ENCODE data around the gene ESRP2. TPM values are rescaled to one million over a fixed set of nuclear protein-coding genes. Genes with fewer than 3 reads are reported as not detected.

The ESRP2 gene
- total RNA-seq, 1 experiment from 2014 or later, result 48.8 TPM

GRCh38 chr16:68244903-68245853 is 9.3 kb upstream of the ESRP2 start, which contains the start of gene PLA2G15:
TSS of gene PLA2G15 (plus strand) at chr16:68245373. CDS start at chr16:68245427, 54 bp downstream.
- intact Hi-C loops (cut with micrococcal nuclease), result no loop called here
- H3K4me3 Mint-ChIP-seq (ENCODE audit: unreplicated experiment), result peak within 1 kb of the TSS; percentile 83
- peak within 1 kb of the TSS; percentile 16 for H3K27ac Mint-ChIP-seq (ENCODE audit: low read depth, unreplicated experiment)
- TF ChIP-seq CTCF (IDR thresholded peaks at IDR 0.05; ENCODE audit: unreplicated experiment), result no peak
- DNase-seq (ENCODE audit: unreplicated experiment), result peak; percentile 93
- H3K27me3 Mint-ChIP-seq (ENCODE audit: insufficient read depth, unreplicated experiment), result no peaks in the 10 kb centered on the region
- peaks cover 13% of the 10 kb centered on the region for H3K36me3 Mint-ChIP-seq (ENCODE audit: insufficient read depth, unreplicated experiment)
- POLR2A ChIA-PET, result interaction anchor here (0.6 to 3.3 kb wide), 7 partner anchors 9 to 66 kb away, joined by 3 to 30 read pairs (median 14); partner anchors contain the start of genes ESRP2, PRMT7, SLC7A6 and SLC7A6OS
- no peaks in the 10 kb centered on the region for H3K9me3 Mint-ChIP-seq (ENCODE audit: unreplicated experiment)
- BruUV-seq (replicated peaks), result TSS peak; percentile 33
- H3K4me1 Mint-ChIP-seq (ENCODE audit: insufficient read depth, unreplicated experiment), result peaks cover 9% of the 10 kb centered on the region
- CTCF ChIA-PET, result interaction anchor here (0.5 to 5.5 kb wide), 4 partner anchors 17 to 818 kb away, joined by 3 to 36 read pairs (median 11); no protein-coding TSS in a partner anchor

GRCh38 chr16:68244481-68244902 is 8.6 kb upstream of the ESRP2 start:
- intact Hi-C loops (cut with micrococcal nuclease), result no loop called here
- peak overlapping the region; percentile 83 for H3K4me3 Mint-ChIP-seq (ENCODE audit: unreplicated experiment)
- no peaks in the 10 kb centered on the region for H3K9me3 Mint-ChIP-seq (ENCODE audit: unreplicated experiment)
- peaks cover 7% of the 10 kb centered on the region for H3K36me3 Mint-ChIP-seq (ENCODE audit: insufficient read depth, unreplicated experiment)
- TF ChIP-seq CTCF (IDR thresholded peaks at IDR 0.05; ENCODE audit: unreplicated experiment), result no peak
- peak overlapping the region; percentile 16 for H3K27ac Mint-ChIP-seq (ENCODE audit: low read depth, unreplicated experiment)
- BruUV-seq (replicated peaks), result no TSS peak
- ChIA-PET POLR2A (interaction anchor here (1.1 to 3.3 kb wide), 6 partner anchors 9 to 66 kb away, joined by 5 to 30 read pairs (median 14); partner anchors contain the start of genes ESRP2, PRMT7, SLC7A6 and SLC7A6OS), CTCF (interaction anchor here (0.5 to 5.5 kb wide), 5 partner anchors 17 to 817 kb away, joined by 3 to 36 read pairs (median 5); no protein-coding TSS in a partner anchor)
- H3K4me1 Mint-ChIP-seq (ENCODE audit: insufficient read depth, unreplicated experiment), result peaks cover 9% of the 10 kb centered on the region
- DNase-seq (ENCODE audit: unreplicated experiment), result no peak
- no peaks in the 10 kb centered on the region for H3K27me3 Mint-ChIP-seq (ENCODE audit: insufficient read depth, unreplicated experiment)

GRCh38 chr16:68242926-68243858 is 7.3 kb upstream of the ESRP2 start:
- ChIA-PET POLR2A (interaction anchor here (0.7 to 3.3 kb wide), 4 partner anchors 7 to 69 kb away, joined by 3 to 30 read pairs (median 14); partner anchors contain the start of genes ESRP2, PRMT7 and SLC7A6OS), CTCF (interaction anchor here (0.6 to 5.5 kb wide), 6 partner anchors 18 to 131 kb away, joined by 3 to 36 read pairs (median 10); no protein-coding TSS in a partner anchor)
- no TSS peak for BruUV-seq (replicated peaks)
- no peak for TF ChIP-seq CTCF (IDR thresholded peaks at IDR 0.05; ENCODE audit: unreplicated experiment)
- Mint-ChIP-seq H3K4me3 (ENCODE audit: unreplicated experiment) (peak overlapping the region; percentile 45), H3K4me1 (ENCODE audit: insufficient read depth, unreplicated experiment) (peaks cover 9% of the 10 kb centered on the region), H3K9me3 (ENCODE audit: unreplicated experiment) (no peaks in the 10 kb centered on the region), H3K36me3 (ENCODE audit: insufficient read depth, unreplicated experiment) (peaks cover 7% of the 10 kb centered on the region), H3K27ac (ENCODE audit: low read depth, unreplicated experiment) (no peak overlapping the region), H3K27me3 (ENCODE audit: insufficient read depth, unreplicated experiment) (no peaks in the 10 kb centered on the region)
- DNase-seq (ENCODE audit: unreplicated experiment), result no peak
- intact Hi-C loops (cut with micrococcal nuclease), result no loop called here

All from MCF 10A (cell line).